H1 (cell line): Measurements from ENCODE around the gene APMAP. TPM values are rescaled to one million over a fixed set of nuclear protein-coding genes. Genes with fewer than 3 reads are reported as not detected.

Experiments used
- BCL11A ChIP-seq, 2 experiments: IDR thresholded peaks; one replicate each; pipeline ENCODE4 v1.6.1; 2011; ENCODE audit warnings: low read depth in 2 of 2, low read length in 2 of 2, mild to moderate bottlenecking in 2 of 2
- GTF2F1 ChIP-seq: IDR thresholded peaks from 2 replicates; pipeline ENCODE4 v1.6.1; 2012; ENCODE audit warnings: low read depth, low read length, improper control_type of control experiment, borderline replicate concordance
- JUN ChIP-seq: IDR thresholded peaks from 2 replicates; pipeline ENCODE4 v1.6.1; 2011; ENCODE audit warnings: low read depth, mild to moderate bottlenecking, improper control_type of control experiment, low read length
- KDM5A ChIP-seq: fragments of 200-600 bp; IDR thresholded peaks from 2 replicates; pipeline ENCODE4 v1.7.1; 2012; ENCODE audit warnings: mild to moderate bottlenecking, low read length, inconsistent platforms, mixed read lengths
- SUZ12 ChIP-seq: fragments of 200-600 bp; sonication (generic); IDR thresholded peaks from 2 replicates; pipeline ENCODE4 v1.6.1; 2012; ENCODE audit warnings: mild to moderate bottlenecking, inconsistent platforms, low read length, moderate library complexity, mixed read lengths
- polyA plus RNA-seq, 7 experiments: library from polyadenylated mRNA; depleted of rRNA in 3 of 7; stranded (reverse) in 5 of 7; unstranded in 2 of 7; fragments of >200 nt in 5 of 7; fragments of 200-250 nt in 2 of 7; gene quantifications; 1 replicate in 5 of 7; 2 replicates in 1 of 7; 4 replicates in 1 of 7; pipeline versions ENCODE4 v1.2.1 to v1.2.3, GENCODE V29; 2011 to 2013; ENCODE audit warnings: missing spikeins in 2 of 7, mixed read lengths in 2 of 7
- total RNA-seq: library from RNA; stranded (reverse); fragmentation: NEBNext Ultra II Directional; extraction: Animal tissue kit (Norgen Biotek cat#: 25700); gene quantifications from 2 replicates; pipeline ENCODE4 v1.2.1, GENCODE V29; 2021

APMAP gene
- total and polyA plus RNA-seq, 2 of the 8 experiments (the other 6 are each of a cell fraction or from before 2014, with no cell fraction given) = 31.3 to 66.0 TPM

DNA sequence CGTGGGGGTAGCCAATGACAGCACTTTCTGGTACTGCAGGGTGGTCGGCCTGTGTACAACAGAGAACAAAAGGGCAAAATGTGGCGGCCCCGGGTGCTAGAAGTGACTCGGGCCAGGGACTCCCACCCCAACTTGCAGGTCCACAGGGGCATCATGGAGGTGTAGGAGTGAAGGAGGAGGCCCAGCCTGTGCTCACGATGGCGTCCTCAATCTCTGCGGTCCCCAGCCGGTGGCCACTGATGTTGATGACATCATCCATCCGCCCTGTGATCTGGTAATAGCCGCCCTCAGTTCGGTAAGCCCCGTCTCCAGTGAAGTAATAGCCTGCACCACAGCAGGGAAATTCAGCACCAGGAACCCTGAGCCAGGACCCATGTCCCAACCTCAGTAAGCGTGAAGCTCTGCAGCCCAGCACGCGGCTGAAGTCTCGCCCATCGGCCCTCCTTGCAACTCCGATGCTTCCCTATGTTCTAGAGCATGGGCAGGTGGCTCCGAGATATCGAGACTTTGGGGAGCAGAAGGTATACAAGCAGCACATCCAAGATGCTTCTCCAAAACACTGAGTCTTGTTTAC lies 20.2 kb upstream of the APMAP start (continued):
- TF ChIP-seq JUN (no peak), BCL11A (IDR thresholded peaks at IDR 0.05; ENCODE audit: low read depth in 2 of 2, low read length in 2 of 2) (no peak), SUZ12 (no peak), GTF2F1 (no peak), KDM5A (no peak)
